ENCODE results near the gene SELENOH.
A peak's percentile ranks its signal among the peaks of the same experiment; 100 is the strongest.

SELENOH gene

GRCh38 chr11:57728829-57729228 lies 12.5 kb upstream of the SELENOH start:
- no peak for DNase-seq (ENCODE audit: low read depth)
- TF ChIP-seq CTCF (IDR thresholded peaks at IDR 0.05; ENCODE audit: low read length, missing control alignments) = no peak

GRCh38 chr11:57729479-57729878 lies 11.8 kb upstream of the SELENOH start:
- no peak for DNase-seq (ENCODE audit: low read depth)
- no peak overlapping the region for H3K4me3 ChIP-seq (replicated peaks; ENCODE audit: low read depth, low read length)
- no peak for TF ChIP-seq CTCF (IDR thresholded peaks at IDR 0.05; ENCODE audit: low read length, missing control alignments)

More at GRCh38 chr11:57728829-57729228, 12.5 kb upstream of the SELENOH start:
- no peak overlapping the region for H3K4me3 ChIP-seq (replicated peaks; ENCODE audit: low read depth, low read length)

DNA sequence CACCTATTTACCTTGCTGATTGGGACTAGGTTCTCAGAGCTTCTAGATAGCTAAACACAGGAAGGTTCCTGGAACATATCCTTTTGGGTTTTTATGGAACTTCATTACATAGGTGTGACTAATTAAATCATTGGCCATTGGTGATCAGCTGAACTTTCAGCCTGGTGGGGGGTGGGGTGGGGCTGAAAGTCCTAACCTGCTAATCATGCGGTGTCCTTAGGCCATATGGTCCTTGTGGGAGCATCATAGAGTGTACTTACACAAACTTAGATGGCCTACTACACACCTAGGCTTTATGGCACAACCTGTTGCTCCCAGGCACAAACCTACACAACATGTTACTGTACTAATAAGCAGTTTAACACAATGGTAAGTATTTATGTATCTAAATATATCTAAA lies 8.6 kb upstream of the SELENOH start:
- DNase-seq (ENCODE audit: low read depth) = no peak
- no peak for TF ChIP-seq CTCF (IDR thresholded peaks at IDR 0.05; ENCODE audit: low read length, missing control alignments)
- H3K4me3 ChIP-seq (replicated peaks; ENCODE audit: low read depth, low read length) = no peak overlapping the region

- TF ChIP-seq CTCF (IDR thresholded peaks at IDR 0.05; ENCODE audit: low read length, missing control alignments) = no peak
- no peak for DNase-seq (ENCODE audit: low read depth)
- no peak overlapping the region for H3K4me3 ChIP-seq (replicated peaks; ENCODE audit: low read depth, low read length)
Measured at GRCh38 chr11:57735619-57736298, 5.5 kb upstream of the SELENOH start.

GRCh38 chr11:57742087-57742452 lies 779 bp downstream of the SELENOH start:
- H3K4me3 ChIP-seq (replicated peaks; ENCODE audit: low read depth, low read length) = peak overlapping the region; percentile 95
- no peak for DNase-seq (ENCODE audit: low read depth)
- no peak for TF ChIP-seq CTCF (IDR thresholded peaks at IDR 0.05; ENCODE audit: low read length, missing control alignments)

DNA sequence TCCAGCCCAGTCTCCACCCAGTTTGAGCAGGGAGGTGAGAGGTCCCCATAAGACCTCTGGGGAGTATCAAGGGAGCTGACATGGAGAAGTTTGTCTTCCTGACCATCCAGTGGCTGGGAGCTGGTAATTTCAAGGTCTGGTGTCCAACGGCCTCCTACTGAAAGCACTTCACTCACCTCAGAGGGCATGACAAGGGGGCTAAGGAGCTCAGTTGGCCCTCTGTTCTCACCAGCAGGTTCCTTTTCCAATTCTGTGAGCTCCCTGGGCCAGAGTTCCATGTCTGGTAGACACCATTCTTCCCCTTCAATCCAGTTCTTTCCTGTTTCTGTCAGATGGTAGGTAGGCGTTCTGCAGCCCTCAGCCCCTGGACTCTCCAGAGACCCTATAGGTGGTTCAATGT lies 3.1 kb downstream of the SELENOH start:
- no peak for TF ChIP-seq CTCF (IDR thresholded peaks at IDR 0.05; ENCODE audit: low read length, missing control alignments)
- H3K4me3 ChIP-seq (replicated peaks; ENCODE audit: low read depth, low read length) = no peak overlapping the region
- no peak for DNase-seq (ENCODE audit: low read depth)

DNA sequence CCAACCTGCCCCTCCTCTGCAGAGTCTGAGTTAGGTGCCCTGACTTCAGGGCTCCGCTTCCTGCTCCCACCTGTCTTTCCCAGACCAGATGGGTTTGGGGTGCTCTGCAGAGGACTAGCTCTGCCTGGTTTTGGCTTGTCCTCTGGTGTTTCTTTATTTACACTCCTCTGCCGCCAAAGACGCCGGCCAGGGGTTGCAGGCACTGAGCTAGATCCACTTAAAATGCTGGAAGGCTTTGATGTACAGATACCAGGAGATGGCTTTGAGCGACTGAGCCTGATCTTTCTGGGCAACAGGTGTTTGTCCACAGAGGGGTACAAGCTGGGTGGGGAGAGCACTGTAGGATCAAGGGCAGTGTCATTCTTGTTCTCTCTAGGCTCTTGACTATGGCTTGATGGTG lies 3.9 kb downstream of the SELENOH start:
- DNase-seq (ENCODE audit: low read depth) = no peak
- TF ChIP-seq CTCF (IDR thresholded peaks at IDR 0.05; ENCODE audit: low read length, missing control alignments) = no peak
- no peak overlapping the region for H3K4me3 ChIP-seq (replicated peaks; ENCODE audit: low read depth, low read length)
